Panc1 (cell line): Measurements from ENCODE around the gene BBOF1.
"Not testable (repeated sequence)": the region's sequence is repeated elsewhere in the genome, so short reads cannot be mapped to it uniquely, and the experiment has no call there.

ENCODE experiments used
- CTCF ChIP-seq: fragments of 450-650 bp; IDR thresholded peaks from 2 replicates; pipeline ENCODE4 v1.5.1; 2017; ENCODE audit warnings: mild to moderate bottlenecking
- POLR2AphosphoS5 ChIP-seq: IDR thresholded peaks from 2 replicates; pipeline ENCODE4 v1.6.1; 2012; ENCODE audit warnings: mild to moderate bottlenecking, low read depth, low read length, moderate library complexity
- SIN3A ChIP-seq: IDR thresholded peaks from 2 replicates; pipeline ENCODE4 v1.6.1; 2012; ENCODE audit warnings: low read depth, mild to moderate bottlenecking, low read length, moderate library complexity, borderline replicate concordance; ENCODE audit not compliant: insufficient read depth

GRCh38 chr14:73988656-73989055 lies 30.5 kb upstream of the BBOF1 start:
- not testable (repeated sequence) for TF ChIP-seq CTCF, SIN3A, POLR2AphosphoS5
